GM18951 (cell line): Measurements from ENCODE around the gene BBS1.

Experiments used
- POLR2A ChIP-seq: IDR thresholded peaks from 4 replicates; pipeline ENCODE4 v1.6.1; 2011; ENCODE audit warnings: mild to moderate bottlenecking; ENCODE audit not compliant: insufficient read length, insufficient read depth; ENCODE audit errors: extremely low read depth
- in situ Hi-C: fragments of 300-500 bp; cut with MboI; formaldehyde crosslinking; loops from one replicate; pipeline ENCODE4 v1.12.0; 2022; ENCODE audit warnings: low sequenced_read_pairs, mixed read lengths, inconsistent platforms; ENCODE audit not compliant: unreplicated experiment

Gene BBS1

DNA sequence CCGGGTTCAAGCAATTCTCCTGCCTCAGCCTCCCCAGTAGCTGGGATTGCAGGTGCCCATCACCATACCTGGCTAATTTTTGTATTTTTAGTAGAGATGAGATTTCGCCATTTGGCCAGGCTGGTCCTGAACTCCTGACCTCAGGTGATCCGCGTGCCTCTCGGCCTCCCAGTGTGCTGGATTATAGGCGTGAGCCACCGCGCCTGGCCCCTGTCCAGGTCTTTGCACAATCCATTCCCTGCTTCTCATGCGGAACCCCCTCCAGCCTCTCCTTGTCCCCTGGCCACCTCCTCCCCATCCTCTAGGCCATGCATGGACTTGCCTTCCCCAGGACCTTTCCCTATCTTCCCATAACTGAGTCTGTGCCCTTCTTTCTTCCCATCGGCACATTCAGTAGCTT lies 21.5 kb upstream of the BBS1 start:
- TF ChIP-seq POLR2A, result no peak
- in situ Hi-C loops, result no loop called here

DNA sequence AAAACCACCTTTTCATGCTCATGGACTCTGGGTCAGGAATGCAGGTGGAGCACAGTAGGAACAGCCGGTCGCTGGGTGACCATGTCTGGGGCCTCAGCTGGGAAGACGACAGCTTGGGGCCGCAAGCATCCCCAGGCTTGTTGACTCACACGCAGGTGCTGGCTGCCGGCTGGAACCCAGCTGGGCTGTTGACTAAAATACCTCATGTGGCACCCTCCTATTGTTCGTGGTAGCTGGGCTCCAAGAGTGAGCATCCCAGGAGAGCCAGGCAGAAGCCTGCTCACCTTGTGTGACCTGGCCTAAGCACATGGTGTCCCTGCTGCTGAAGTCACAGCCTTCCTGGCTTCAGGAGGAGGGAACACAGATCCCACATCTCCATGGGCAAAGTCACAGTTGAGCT lies 20.8 kb upstream of the BBS1 start:
- TF ChIP-seq POLR2A, result no peak
- in situ Hi-C loops, result no loop called here

DNA sequence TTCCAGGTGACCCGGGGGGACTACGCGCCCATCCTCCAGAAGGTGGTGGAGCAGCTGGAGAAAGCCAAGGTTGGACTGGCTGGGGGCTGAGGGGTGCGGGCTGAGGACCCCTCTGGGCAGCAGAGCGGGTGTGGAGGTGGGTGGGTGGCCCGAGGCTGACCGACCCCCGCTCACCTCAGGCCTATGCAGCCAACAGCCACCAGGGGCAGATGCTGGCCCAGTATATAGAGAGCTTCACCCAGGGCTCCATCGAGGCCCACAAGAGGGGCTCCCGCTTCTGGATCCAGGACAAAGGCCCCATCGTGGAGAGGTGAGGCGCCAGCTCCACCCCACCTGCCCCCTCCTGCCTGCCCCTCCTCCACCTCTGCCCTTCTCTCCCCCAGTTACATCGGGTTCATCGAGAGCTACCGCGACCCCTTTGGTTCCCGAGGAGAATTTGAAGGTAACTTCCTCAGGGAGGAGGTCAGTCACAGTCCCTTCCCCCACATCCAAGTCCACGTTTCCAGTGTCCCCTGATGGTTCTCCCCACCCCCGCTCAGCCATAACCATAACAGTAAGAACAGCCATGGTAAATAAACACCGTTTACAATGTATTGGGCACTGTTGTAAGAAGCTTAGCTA lies 19.0 kb upstream of the BBS1 start:
- in situ Hi-C loops, result no loop called here

DNA sequence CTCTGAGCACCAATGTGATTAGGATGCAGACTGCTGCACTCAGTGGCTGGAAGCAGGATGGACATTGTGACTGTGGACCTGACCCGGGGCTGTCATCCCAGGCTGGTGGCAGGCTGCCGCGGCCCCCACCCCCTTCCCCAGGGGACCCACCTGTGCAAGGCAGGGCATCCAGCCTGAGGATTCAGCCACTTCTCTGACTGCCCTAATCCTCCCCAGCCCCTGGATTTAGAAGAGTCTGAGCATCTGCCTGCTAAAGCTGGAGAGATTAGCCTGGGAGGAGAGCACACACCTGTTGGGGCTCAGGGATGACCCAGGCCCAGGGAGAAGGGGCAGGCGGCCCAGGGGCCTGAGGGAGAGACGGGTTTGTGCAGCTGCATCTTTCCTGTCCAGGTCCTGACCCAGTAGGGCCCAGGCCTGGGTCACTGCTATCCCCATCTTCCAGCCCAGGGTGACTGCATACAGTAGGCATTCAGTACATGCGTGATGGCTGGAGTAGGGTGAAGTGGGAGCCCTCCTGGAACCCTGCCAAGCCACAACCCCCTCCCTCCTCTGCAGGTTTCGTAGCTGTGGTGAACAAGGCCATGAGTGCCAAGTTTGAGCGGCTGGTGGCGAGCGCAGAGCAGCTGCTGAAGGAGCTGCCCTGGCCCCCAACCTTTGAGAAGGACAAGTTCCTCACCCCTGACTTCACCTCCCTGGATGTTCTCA lies 18.1 kb upstream of the BBS1 start:
- in situ Hi-C loops, result no loop called here
- no peak for TF ChIP-seq POLR2A

More for the DNA sequence above, 19.0 kb upstream of the BBS1 start:
- no peak for TF ChIP-seq POLR2A

DNA sequence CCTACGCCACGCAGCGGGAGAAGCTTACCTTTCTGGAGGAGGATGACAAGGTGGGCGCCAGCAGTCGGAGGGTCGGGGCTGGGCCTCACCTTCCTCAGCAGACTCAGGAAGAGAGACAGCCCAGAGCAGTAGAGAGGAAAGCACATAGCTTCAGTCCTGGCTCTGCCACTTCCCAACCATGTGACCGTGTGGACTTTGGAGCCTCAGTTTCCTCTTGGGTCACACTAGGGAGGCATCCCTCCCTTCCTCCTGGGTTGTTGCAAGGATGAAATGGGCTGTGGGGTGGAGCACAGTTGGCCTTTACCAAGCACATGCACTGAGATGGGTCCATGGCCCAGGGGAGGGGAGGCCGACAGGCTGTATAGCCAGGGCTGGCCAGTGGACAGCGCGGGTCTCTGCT lies 17.3 kb upstream of the BBS1 start:
- TF ChIP-seq POLR2A, result no peak
- in situ Hi-C loops, result no loop called here

DNA sequence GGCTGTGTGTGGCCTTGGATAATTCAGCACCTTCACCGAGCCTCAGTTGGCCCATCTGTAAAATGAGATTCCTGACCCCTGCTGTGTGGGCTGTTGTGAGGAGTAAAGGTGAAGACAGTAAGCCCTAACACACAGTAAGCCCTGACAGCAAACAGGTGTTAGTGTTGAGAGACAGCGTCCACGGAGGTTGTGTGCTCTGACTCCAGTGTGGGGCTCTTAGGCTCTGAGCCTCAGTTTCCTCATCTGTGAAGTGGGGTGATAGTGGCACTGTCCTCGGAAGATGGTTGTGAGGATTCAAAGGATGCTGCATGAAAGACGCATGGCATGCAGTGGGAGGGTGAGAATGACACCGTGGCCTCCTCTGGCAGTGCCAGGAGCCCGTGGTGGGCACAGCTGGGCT lies 16.0 kb upstream of the BBS1 start:
- in situ Hi-C loops, result no loop called here
- TF ChIP-seq POLR2A, result no peak

DNA sequence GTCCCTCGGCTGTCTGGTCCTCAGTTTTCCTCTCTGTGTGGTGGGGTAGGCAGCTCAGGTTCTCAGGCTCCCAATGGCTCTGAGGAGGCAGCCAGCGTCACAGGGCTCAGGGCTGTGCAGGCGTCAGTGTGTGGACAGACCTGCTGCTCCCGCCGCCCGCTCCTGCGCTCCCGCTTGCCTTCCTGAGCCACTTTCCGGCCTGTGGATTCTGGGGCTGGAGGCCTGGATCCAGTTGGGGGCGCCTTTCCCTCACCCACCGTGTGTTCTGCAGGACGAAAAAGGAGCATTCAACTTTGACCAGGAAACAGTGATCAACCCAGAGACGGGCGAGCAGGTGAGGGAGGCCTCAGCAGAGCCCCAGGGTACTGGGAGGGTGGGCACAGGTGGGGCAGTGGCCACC lies 15.5 kb upstream of the BBS1 start:
- TF ChIP-seq POLR2A, result no peak
- in situ Hi-C loops, result no loop called here

DNA sequence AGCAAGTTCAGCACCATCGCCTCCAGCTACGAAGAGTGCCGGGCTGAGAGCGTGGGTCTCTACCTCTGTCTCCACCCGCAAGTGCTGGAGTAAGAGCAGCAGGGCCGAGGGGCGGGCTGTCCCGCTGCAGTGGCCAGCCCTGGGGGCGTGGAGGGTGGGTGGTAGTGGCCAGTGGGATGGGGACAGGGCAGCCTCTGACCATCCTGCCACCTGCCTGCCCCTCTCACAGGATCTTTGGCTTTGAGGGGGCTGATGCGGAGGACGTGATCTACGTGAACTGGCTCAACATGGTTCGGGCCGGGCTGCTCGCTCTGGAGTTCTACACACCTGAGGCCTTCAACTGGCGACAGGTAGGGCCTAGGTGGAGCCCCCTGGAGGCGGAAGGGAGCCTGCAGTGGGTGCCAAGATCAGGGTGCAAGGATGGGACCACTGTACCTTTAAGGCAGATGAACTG lies 15.0 kb upstream of the BBS1 start:
- no peak for TF ChIP-seq POLR2A
- in situ Hi-C loops, result no loop called here

DNA sequence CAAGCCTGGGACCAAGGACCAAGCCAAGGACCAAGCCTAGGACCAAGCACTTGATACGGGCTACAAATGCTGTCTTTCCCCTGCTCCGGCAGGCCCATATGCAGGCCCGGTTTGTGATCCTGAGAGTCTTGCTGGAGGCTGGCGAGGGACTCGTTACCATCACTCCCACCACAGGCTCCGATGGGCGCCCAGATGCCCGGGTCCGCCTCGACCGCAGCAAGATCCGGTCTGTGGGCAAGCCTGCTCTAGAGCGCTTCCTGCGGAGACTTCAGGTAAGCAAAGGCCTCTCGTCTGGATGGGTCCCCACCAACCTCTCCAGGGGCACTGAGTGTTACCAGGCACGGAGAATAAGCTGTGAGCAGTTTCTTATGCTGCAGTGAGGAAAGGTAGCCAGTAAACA lies 13.2 kb upstream of the BBS1 start:
- in situ Hi-C loops, result no loop called here
- no peak for TF ChIP-seq POLR2A

DNA sequence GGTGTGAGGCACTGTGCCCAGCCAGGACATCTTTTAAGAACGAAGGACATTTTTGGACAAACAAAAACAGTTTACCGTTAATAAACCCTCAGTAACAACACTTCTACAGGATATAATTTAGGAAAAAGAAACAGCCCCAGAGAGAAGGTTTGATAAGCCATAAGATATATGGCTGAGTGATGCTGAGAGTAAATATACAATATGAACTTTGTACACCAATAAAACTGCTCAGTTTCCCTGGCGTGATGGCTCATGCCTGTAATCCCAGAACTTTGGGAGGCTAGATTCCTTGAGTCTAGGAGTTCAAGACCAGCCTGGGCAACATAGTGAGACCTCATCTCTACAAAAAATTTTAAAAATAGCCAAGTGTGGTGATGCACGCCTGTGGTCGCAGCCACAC lies 11.9 kb upstream of the BBS1 start:
- in situ Hi-C loops, result no loop called here
- no peak for TF ChIP-seq POLR2A

DNA sequence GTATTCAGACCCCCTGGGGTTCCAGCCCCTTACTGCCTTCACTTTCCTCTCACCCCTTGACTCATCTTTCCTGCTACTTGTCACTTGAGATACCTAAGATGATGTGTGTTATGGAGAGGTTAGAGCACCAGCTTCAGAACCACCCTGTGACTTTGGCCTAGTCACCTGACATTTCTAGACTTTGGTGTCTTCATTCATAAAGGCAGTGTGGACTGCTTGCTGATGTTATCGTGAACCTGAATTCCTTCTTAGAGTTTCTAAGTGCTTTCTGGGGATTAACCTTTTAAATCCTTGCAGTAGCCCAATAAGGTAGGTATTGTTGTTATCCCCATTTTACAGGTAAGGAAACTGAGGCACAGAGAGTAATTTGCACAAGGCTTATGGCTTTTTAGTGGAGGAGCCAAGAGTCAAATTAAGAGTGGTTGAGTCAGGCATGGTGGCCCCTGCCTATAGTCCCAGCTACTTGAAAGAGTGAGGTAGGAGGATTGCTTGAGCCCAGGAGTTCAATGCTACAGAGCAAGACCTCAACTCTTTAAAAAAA lies 5.1 kb upstream of the BBS1 start:
- in situ Hi-C loops, result no loop called here
- no peak for TF ChIP-seq POLR2A

DNA sequence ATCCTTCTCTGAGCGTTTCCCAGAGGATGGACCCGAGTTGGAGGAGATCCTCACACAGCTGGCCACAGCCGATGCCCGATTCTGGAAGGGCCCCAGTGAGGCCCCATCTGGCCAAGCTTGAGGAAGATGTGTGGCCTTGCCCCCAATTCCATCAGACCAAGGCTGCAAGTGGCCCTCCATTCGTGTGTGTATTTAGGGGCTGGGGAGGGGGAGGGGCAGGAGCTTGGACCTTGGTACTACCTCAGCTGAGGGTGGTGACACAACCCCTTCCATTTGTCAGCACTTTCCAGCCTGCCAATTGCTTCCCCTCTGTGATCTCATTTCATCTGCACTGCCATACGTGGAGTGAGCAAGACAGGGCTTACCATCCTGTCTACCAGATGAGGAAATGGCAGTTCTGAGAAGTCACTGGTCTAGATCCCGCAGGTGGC lies 1.3 kb upstream of the BBS1 start:
- no peak for TF ChIP-seq POLR2A
- in situ Hi-C loops, result no loop called here

DNA sequence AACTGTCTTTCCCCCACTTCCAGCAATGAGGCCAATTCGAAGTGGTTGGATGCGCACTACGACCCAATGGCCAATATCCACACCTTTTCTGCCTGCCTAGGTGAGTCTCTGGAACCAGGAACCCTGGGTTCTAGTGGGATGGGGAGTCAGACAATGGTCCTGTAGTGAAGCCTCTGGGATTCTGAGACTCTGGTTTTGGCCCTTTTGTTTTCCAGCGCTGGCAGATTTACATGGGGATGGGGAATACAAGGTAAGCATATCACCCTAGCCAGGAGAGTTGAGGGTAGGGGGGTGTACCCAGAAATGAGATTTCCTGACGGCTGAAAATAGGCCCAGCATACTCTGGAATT lies 530 bp downstream of the BBS1 start:
- in situ Hi-C loops, result no loop called here

DNA sequence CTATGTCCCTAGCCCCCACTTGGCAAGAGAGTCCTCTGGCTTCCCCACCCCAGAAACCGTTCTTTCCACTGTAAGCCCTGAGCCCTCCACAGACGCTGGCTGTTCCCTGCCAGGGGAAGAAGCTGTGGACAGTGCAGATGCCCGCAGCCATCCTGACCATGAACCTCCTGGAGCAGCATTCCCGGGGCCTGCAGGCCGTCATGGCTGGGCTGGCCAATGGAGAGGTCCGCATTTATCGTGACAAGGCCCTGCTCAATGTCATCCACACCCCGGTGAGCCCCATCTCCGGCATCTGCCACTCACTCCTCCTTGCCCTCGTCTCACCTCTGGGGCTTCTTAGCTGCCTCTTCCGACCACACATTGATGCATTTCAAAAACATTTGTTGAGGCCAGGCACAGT lies 13.2 kb downstream of the BBS1 start:
- no peak for TF ChIP-seq POLR2A
- in situ Hi-C loops, result no loop called here

More for the DNA sequence above, 530 bp downstream of the BBS1 start:
- no peak for TF ChIP-seq POLR2A
